Fibroblast of lung (primary cell): Measurements from ENCODE around the gene SLC38A8. TPM values are rescaled to one million over a fixed set of nuclear protein-coding genes. Genes with fewer than 3 reads are reported as not detected.

Source experiments
- DNase-seq, 2 donors: peaks; one replicate each; pipeline versions ENCODE4 v3.0.0 to v3.0.0-alpha.2; 2010; ENCODE audit warnings: low read depth in 2 of 2
- H2AFZ ChIP-seq: 2 replicates; pipeline ENCODE4 v1.5.1; 2012; ENCODE audit warnings: low read length, control low read depth, inconsistent platforms
- H3K27ac ChIP-seq: 2 replicates; pipeline ENCODE4 v1.5.1; 2011; ENCODE audit warnings: low read length, control low read depth; ENCODE audit not compliant: insufficient read depth
- H3K27me3 ChIP-seq: 2 replicates; pipeline ENCODE4 v1.5.1; 2011; ENCODE audit warnings: mild to moderate bottlenecking, low read length; ENCODE audit not compliant: control insufficient read depth, insufficient read depth
- H3K36me3 ChIP-seq: 2 replicates; pipeline ENCODE4 v1.5.1; 2011; ENCODE audit warnings: low read length; ENCODE audit not compliant: control insufficient read depth, insufficient read depth
- H3K4me1 ChIP-seq: 2 replicates; pipeline ENCODE4 v1.5.1; 2011; ENCODE audit warnings: low read length; ENCODE audit not compliant: control insufficient read depth, insufficient read depth; ENCODE audit errors: extremely low read depth
- H3K4me2 ChIP-seq: 2 replicates; pipeline ENCODE4 v1.5.1; 2011; ENCODE audit warnings: low read length, control low read depth; ENCODE audit not compliant: insufficient read depth; ENCODE audit errors: extremely low read depth
- H3K4me3 ChIP-seq, 4 experiments: fragments of 200-600 bp in 1 of 4; sonication (generic) in 1 of 4; replicated peaks in 1 of 4; 2 replicates each; pipeline ENCODE4 v1.5.1; 2011 to 2016; ENCODE audit warnings: low read length in 4 of 4, low read depth in 3 of 4, mild to moderate bottlenecking in 3 of 4, control low read depth in 2 of 4, inconsistent platforms in 1 of 4, mixed read lengths in 1 of 4; ENCODE audit not compliant: insufficient read depth in 1 of 4; ENCODE audit errors: control extremely low read depth in 1 of 4
- H3K79me2 ChIP-seq: 2 replicates; pipeline ENCODE4 v1.5.1; 2012; ENCODE audit warnings: mild to moderate bottlenecking, low read length, inconsistent platforms; ENCODE audit not compliant: control insufficient read depth, insufficient read depth
- H3K9ac ChIP-seq: 2 replicates; pipeline ENCODE4 v1.5.1; 2011; ENCODE audit warnings: mild to moderate bottlenecking, low read length, control low read depth; ENCODE audit not compliant: insufficient read depth
- H3K9me3 ChIP-seq: 2 replicates; pipeline ENCODE4 v1.5.1; 2012; ENCODE audit warnings: low read depth, low read length; ENCODE audit not compliant: control insufficient read depth, insufficient read depth
- H4K20me1 ChIP-seq: 2 replicates; pipeline ENCODE4 v1.5.1; 2011; ENCODE audit warnings: low read length; ENCODE audit not compliant: control insufficient read depth, insufficient read depth; ENCODE audit errors: extremely low read depth
- EZH2 ChIP-seq: IDR thresholded peaks from 2 replicates; pipeline ENCODE4 v1.5.1; 2012; ENCODE audit warnings: low read length, control low read depth, mild to moderate bottlenecking; ENCODE audit errors: missing control alignments
- polyA plus RNA-seq, 2 donors: library from polyadenylated mRNA; depleted of rRNA in 1 of 2; stranded (reverse) in 1 of 2; unstranded in 1 of 2; fragments of >200 nt; gene quantifications; 2 replicates each; pipeline ENCODE4 v1.2.1, GENCODE V29; 2011 to 2012; ENCODE audit warnings: missing spikeins in 1 of 2
- total RNA-seq: library from RNA; depleted of rRNA; stranded (reverse); fragments of >200 nt; gene quantifications from 2 replicates; pipeline ENCODE4 v1.2.1, GENCODE V29; 2014
- TF ChIP-seq, protein P1 (sequence below), 2 donors: IDR thresholded peaks in 1 of 2; conservative IDR thresholded peaks in 1 of 2; 1 replicate in 1 of 2; 2 replicates in 1 of 2; pipeline ENCODE4 v1.5.1; 2011 to 2012; ENCODE audit warnings: low read length in 2 of 2, control low read depth in 1 of 2, inconsistent platforms in 1 of 2, low read depth in 1 of 2, mild to moderate bottlenecking in 1 of 2

Gene SLC38A8
- total and polyA plus RNA-seq, 2 donors (not counting 1 experiment from before 2014, with no cell fraction given): not detected

DNA sequence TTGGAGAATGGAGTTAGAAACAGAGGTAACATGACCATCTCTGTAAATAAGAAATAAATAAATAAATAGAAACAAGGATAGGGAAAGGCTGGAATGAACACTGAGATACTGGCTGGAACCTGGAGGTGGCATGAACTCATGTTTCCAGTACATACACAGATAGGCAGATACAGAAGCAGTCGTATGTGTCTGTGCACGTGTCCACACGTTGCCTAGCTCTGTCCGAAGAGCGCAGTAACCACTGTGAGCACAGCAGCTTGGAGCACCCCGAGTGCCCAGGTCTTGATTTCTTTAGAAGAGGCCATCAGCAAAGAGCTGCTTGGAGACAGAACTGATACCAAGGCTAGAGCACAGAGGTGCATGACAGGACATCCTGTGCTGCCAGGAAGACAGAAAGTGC lies 37.1 kb upstream of the SLC38A8 start:
- H3K27ac ChIP-seq: no peak overlapping the region
- no peaks in the 10 kb centered on the region for H3K4me1 ChIP-seq
- H3K4me3 ChIP-seq: no peak overlapping the region
- no peaks in the 10 kb centered on the region for H3K79me2 ChIP-seq
- no peaks in the 10 kb centered on the region for H3K9me3 ChIP-seq
- no peak overlapping the region for H2AFZ ChIP-seq
- H3K9ac ChIP-seq: no peak overlapping the region
- H3K4me2 ChIP-seq: no peak overlapping the region
- TF ChIP-seq EZH2: no peak
- TF ChIP-seq, protein P1, sequence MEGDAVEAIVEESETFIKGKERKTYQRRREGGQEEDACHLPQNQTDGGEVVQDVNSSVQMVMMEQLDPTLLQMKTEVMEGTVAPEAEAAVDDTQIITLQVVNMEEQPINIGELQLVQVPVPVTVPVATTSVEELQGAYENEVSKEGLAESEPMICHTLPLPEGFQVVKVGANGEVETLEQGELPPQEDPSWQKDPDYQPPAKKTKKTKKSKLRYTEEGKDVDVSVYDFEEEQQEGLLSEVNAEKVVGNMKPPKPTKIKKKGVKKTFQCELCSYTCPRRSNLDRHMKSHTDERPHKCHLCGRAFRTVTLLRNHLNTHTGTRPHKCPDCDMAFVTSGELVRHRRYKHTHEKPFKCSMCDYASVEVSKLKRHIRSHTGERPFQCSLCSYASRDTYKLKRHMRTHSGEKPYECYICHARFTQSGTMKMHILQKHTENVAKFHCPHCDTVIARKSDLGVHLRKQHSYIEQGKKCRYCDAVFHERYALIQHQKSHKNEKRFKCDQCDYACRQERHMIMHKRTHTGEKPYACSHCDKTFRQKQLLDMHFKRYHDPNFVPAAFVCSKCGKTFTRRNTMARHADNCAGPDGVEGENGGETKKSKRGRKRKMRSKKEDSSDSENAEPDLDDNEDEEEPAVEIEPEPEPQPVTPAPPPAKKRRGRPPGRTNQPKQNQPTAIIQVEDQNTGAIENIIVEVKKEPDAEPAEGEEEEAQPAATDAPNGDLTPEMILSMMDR (conservative IDR thresholded peaks at IDR 0.05 in 1 of 2, IDR thresholded peaks at IDR 0.05 in 1 of 2; ENCODE audit: low read depth in 1 of 2, low read length in 2 of 2): no peak
- H3K27me3 ChIP-seq: no peaks in the 10 kb centered on the region
- no peak for DNase-seq
- no peaks in the 10 kb centered on the region for H4K20me1 ChIP-seq
- H3K36me3 ChIP-seq: peaks cover 12% of the 10 kb centered on the region

DNA sequence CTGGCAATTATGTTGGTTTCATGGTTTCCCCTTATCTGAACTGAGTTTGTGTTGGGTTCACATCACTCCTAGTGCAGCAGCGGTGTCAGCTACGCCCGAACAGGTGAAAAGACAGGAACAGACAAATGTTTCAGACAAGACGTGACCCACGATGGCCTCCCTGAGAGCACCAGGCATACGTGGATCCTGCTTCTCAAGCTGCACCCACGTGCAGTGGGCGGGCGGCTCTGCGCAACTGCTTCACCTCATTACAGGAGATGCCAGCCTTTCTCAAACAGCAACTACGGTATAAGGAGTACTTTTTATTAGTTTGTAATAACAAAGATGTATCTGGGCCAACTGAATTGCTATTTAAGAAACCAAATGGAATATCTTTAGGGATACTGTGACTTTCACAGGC lies 32.8 kb upstream of the SLC38A8 start:
- Histone ChIP-seq H3K4me3 (no peak overlapping the region), H3K36me3 (peaks cover 4% of the 10 kb centered on the region), H2AFZ (no peak overlapping the region), H3K9ac (no peak overlapping the region), H3K79me2 (no peaks in the 10 kb centered on the region), H3K27me3 (no peaks in the 10 kb centered on the region), H3K4me1 (no peaks in the 10 kb centered on the region), H3K4me2 (no peak overlapping the region), H4K20me1 (no peaks in the 10 kb centered on the region), H3K27ac (no peak overlapping the region), H3K9me3 (no peaks in the 10 kb centered on the region)
- DNase-seq: no peak
- TF ChIP-seq, protein P1 (conservative IDR thresholded peaks at IDR 0.05 in 1 of 2, IDR thresholded peaks at IDR 0.05 in 1 of 2; ENCODE audit: low read depth in 1 of 2, low read length in 2 of 2): no peak
- no peak for TF ChIP-seq EZH2

DNA sequence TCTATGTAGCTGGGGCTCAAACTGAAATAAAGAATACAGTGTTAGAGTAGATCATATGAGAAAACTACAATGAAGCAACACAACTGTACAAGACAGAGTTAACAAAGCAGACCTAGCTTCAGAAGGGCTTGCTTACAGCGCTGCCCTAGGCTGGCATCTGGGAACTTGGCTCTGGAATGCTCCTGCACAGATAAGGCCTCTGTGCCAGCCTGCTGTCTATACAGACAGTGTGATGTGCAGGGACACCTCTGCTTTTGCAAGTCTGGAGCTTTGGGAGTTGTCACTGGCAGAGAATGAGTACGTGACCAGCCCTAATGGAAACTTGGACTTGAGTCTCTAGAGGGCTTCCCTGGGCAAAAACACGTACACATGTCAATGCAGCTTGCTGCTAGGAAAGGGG lies 32.1 kb upstream of the SLC38A8 start:
- no peaks in the 10 kb centered on the region for H3K9me3 ChIP-seq
- H3K79me2 ChIP-seq: no peaks in the 10 kb centered on the region
- H3K9ac ChIP-seq: no peak overlapping the region
- H3K4me2 ChIP-seq: no peak overlapping the region
- H2AFZ ChIP-seq: no peak overlapping the region
- no peaks in the 10 kb centered on the region for H4K20me1 ChIP-seq
- no peak for DNase-seq
- no peak overlapping the region for H3K27ac ChIP-seq
- TF ChIP-seq, protein P1 (conservative IDR thresholded peaks at IDR 0.05 in 1 of 2, IDR thresholded peaks at IDR 0.05 in 1 of 2; ENCODE audit: low read depth in 1 of 2, low read length in 2 of 2): no peak
- TF ChIP-seq EZH2: no peak
- H3K4me1 ChIP-seq: no peaks in the 10 kb centered on the region
- H3K4me3 ChIP-seq: no peak overlapping the region
- H3K36me3 ChIP-seq: peaks cover 4% of the 10 kb centered on the region
- no peaks in the 10 kb centered on the region for H3K27me3 ChIP-seq
